ENCODE data around the gene SLC35E1.

The SLC35E1 gene

GRCh38 chr19:16566161-16566560 is 6.1 kb downstream of the SLC35E1 start:
- Histone ChIP-seq H3K27me3 (ENCODE audit: control insufficient read depth, low read length) (no peaks in the 10 kb centered on the region), H3K27ac (ENCODE audit: low read depth, low read length) (no peak overlapping the region), H3K9me3 (ENCODE audit: control insufficient read depth, insufficient read depth, low read length) (no peaks in the 10 kb centered on the region), H3K4me1 (ENCODE audit: control insufficient read depth, low read length) (peaks cover 9% of the 10 kb centered on the region), H3K4me3 (ENCODE audit: low read length) (no peak overlapping the region), H4K20me1 (ENCODE audit: control insufficient read depth, insufficient read depth, low read depth, low read length) (no peaks in the 10 kb centered on the region), H3K9me2 (replicated peaks; ENCODE audit: control insufficient read depth, low read length) (no peaks in the 10 kb centered on the region), H3K4me2 (ENCODE audit: low read length) (no peak overlapping the region), H3K36me3 (ENCODE audit: control insufficient read depth, low read length) (peaks cover 81% of the 10 kb centered on the region), H3F3A (ENCODE audit: control insufficient read depth, insufficient read depth) (no peaks in the 10 kb centered on the region), H3K79me2 (ENCODE audit: control insufficient read depth, low read length) (peaks cover 33% of the 10 kb centered on the region)
- no peak for TF ChIP-seq EZH2phosphoT487 (IDR thresholded peaks at IDR 0.05; ENCODE audit: borderline replicate concordance, low read length)
- TF ChIP-seq, protein P1, sequence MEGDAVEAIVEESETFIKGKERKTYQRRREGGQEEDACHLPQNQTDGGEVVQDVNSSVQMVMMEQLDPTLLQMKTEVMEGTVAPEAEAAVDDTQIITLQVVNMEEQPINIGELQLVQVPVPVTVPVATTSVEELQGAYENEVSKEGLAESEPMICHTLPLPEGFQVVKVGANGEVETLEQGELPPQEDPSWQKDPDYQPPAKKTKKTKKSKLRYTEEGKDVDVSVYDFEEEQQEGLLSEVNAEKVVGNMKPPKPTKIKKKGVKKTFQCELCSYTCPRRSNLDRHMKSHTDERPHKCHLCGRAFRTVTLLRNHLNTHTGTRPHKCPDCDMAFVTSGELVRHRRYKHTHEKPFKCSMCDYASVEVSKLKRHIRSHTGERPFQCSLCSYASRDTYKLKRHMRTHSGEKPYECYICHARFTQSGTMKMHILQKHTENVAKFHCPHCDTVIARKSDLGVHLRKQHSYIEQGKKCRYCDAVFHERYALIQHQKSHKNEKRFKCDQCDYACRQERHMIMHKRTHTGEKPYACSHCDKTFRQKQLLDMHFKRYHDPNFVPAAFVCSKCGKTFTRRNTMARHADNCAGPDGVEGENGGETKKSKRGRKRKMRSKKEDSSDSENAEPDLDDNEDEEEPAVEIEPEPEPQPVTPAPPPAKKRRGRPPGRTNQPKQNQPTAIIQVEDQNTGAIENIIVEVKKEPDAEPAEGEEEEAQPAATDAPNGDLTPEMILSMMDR (IDR thresholded peaks at IDR 0.05; ENCODE audit: low read depth, low read length, poor library complexity, severe bottlenecking) = no peak

GRCh38 chr19:16564842-16565241 is 7.4 kb downstream of the SLC35E1 start:
- H3K4me1 ChIP-seq (ENCODE audit: control insufficient read depth, low read length) = no peaks in the 10 kb centered on the region
- H3K36me3 ChIP-seq (ENCODE audit: control insufficient read depth, low read length) = peaks cover 79% of the 10 kb centered on the region
- no peaks in the 10 kb centered on the region for H3K27me3 ChIP-seq (ENCODE audit: control insufficient read depth, low read length)
- peaks cover 20% of the 10 kb centered on the region for H3K79me2 ChIP-seq (ENCODE audit: control insufficient read depth, low read length)
- no peak overlapping the region for H3K4me2 ChIP-seq (ENCODE audit: low read length)
- no peaks in the 10 kb centered on the region for H3K9me3 ChIP-seq (ENCODE audit: control insufficient read depth, insufficient read depth, low read length)
- no peaks in the 10 kb centered on the region for H4K20me1 ChIP-seq (ENCODE audit: control insufficient read depth, insufficient read depth, low read depth, low read length)
- H3K4me3 ChIP-seq (ENCODE audit: low read length) = no peak overlapping the region
- H3F3A ChIP-seq (ENCODE audit: control insufficient read depth, insufficient read depth) = no peaks in the 10 kb centered on the region
- TF ChIP-seq, protein P1 (IDR thresholded peaks at IDR 0.05; ENCODE audit: low read depth, low read length, poor library complexity, severe bottlenecking) = no peak
- no peak for TF ChIP-seq EZH2phosphoT487 (IDR thresholded peaks at IDR 0.05; ENCODE audit: borderline replicate concordance, low read length)
- H3K27ac ChIP-seq (ENCODE audit: low read depth, low read length) = no peak overlapping the region
- no peaks in the 10 kb centered on the region for H3K9me2 ChIP-seq (replicated peaks; ENCODE audit: control insufficient read depth, low read length)

DNA sequence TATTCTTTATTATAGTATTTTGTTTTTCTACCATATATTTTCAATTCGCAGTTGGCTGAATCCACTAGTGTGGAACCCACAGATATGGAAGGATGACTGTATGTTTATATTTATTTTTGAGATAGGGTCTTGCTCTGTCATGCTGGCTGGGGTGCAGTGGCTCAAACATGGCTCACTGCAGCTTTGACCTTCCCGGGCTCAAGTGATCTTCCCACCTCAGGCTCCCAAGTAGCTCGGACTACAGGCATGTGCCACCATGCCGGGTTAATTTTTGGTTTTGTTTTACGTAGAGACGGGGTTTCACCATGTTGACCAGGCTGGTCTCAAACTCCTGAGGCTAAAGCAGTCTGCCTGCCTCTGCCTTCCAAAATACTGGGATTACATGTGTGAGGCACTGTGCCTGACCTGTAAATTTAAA is 9.6 kb downstream of the SLC35E1 start:
- H3K4me2 ChIP-seq (ENCODE audit: low read length) = no peak overlapping the region
- peaks cover 67% of the 10 kb centered on the region for H3K36me3 ChIP-seq (ENCODE audit: control insufficient read depth, low read length)
- TF ChIP-seq, protein P1 (IDR thresholded peaks at IDR 0.05; ENCODE audit: low read depth, low read length, poor library complexity, severe bottlenecking) = no peak
- no peak for TF ChIP-seq EZH2phosphoT487 (IDR thresholded peaks at IDR 0.05; ENCODE audit: borderline replicate concordance, low read length)
- no peaks in the 10 kb centered on the region for H3K27me3 ChIP-seq (ENCODE audit: control insufficient read depth, low read length)
- no peaks in the 10 kb centered on the region for H4K20me1 ChIP-seq (ENCODE audit: control insufficient read depth, insufficient read depth, low read depth, low read length)
- H3K79me2 ChIP-seq (ENCODE audit: control insufficient read depth, low read length) = peaks cover 2% of the 10 kb centered on the region; the same call in 1 of the 2 replicates
- H3K4me3 ChIP-seq (ENCODE audit: low read length) = no peak overlapping the region
- H3K9me2 ChIP-seq (replicated peaks; ENCODE audit: control insufficient read depth, low read length) = no peaks in the 10 kb centered on the region
- no peaks in the 10 kb centered on the region for H3F3A ChIP-seq (ENCODE audit: control insufficient read depth, insufficient read depth)
- H3K9me3 ChIP-seq (ENCODE audit: control insufficient read depth, insufficient read depth, low read length) = no peaks in the 10 kb centered on the region
- H3K27ac ChIP-seq (ENCODE audit: low read depth, low read length) = no peak overlapping the region
- H3K4me1 ChIP-seq (ENCODE audit: control insufficient read depth, low read length) = no peaks in the 10 kb centered on the region
